ENCODE data around the gene SNCAIP. TPM values are rescaled to one million over a fixed set of nuclear protein-coding genes. Genes with fewer than 3 reads are reported as not detected.

Gene SNCAIP
- total and polyA plus RNA-seq, 8 donors: 0.45 to 10.6 (median 2.6) TPM; not detected in 1

GRCh38 chr5:122469384-122469919 is 157.4 kb downstream of the SNCAIP start:
- no peak overlapping the region for H3K27ac ChIP-seq
- 54 to 81% (median 66%) methylated on average over 5 of the region's 5 CpGs for WGBS, 5 donors

GRCh38 chr5:122470365-122470764 is 158.3 kb downstream of the SNCAIP start:
- DNase-seq: peak in 1 of 2 donors; percentile 26
- Histone ChIP-seq H3K36me3 (no peaks in the 10 kb centered on the region), H3K27ac (no peak overlapping the region), H3K9me3 (no peaks in the 10 kb centered on the region), H3K27me3 (no peaks in the 10 kb centered on the region), H3K4me1 (no peaks in the 10 kb centered on the region), H3K4me3 (no peak overlapping the region)
- 13 to 41% (median 28%) methylated on average over 2 of the region's 2 CpGs for WGBS, 5 donors
- intact Hi-C loops (cut with DNase I; ENCODE audit: low total_unique reads): no loop called here
- TF ChIP-seq CTCF (IDR thresholded peaks at IDR 0.05): no peak
- TF ChIP-seq POLR2A (IDR thresholded peaks at IDR 0.05): no peak
- TF ChIP-seq POLR2AphosphoS5 (IDR thresholded peaks at IDR 0.05): no peak
- no peak for TF ChIP-seq EP300 (IDR thresholded peaks at IDR 0.05)

More at GRCh38 chr5:122469384-122469919, 157.4 kb downstream of the SNCAIP start:
- TF ChIP-seq POLR2AphosphoS5 (IDR thresholded peaks at IDR 0.05) (no peak), CTCF (IDR thresholded peaks at IDR 0.05) (no peak), POLR2A (IDR thresholded peaks at IDR 0.05) (no peak), EP300 (IDR thresholded peaks at IDR 0.05) (no peak)
- intact Hi-C loops (cut with DNase I; ENCODE audit: low total_unique reads): no loop called here
- H3K4me3 ChIP-seq: no peak overlapping the region
- no peaks in the 10 kb centered on the region for H3K4me1 ChIP-seq
- H3K9me3 ChIP-seq: no peaks in the 10 kb centered on the region
- H3K36me3 ChIP-seq: no peaks in the 10 kb centered on the region
- peak in 1 of 2 donors; percentile 11 for DNase-seq
- H3K27me3 ChIP-seq: no peaks in the 10 kb centered on the region

GRCh38 chr5:122471031-122471751 is 159.2 kb downstream of the SNCAIP start:
- 72 to 83% (median 76%) methylated on average over 9 of the region's 9 CpGs for WGBS, 5 donors
- TF ChIP-seq CTCF (IDR thresholded peaks at IDR 0.05) (no peak), POLR2AphosphoS5 (IDR thresholded peaks at IDR 0.05) (no peak), EP300 (IDR thresholded peaks at IDR 0.05) (no peak), POLR2A (IDR thresholded peaks at IDR 0.05) (no peak)
- no peak overlapping the region for H3K27ac ChIP-seq

DNA sequence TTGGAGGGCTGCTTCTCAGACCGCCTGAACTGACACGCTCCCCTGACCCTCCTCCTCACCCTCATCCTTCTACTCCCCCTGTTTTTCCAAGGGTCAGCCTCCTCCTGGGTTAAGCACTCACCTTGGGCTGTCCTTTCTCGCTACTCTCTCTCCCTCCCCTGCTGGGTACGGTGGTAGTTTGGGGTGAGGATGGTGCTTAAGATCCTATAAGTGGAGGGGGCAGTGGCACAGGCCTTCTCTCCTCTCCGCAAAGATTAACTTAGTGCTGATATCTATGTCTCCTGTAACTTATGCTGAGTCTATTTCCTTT is 159.7 kb downstream of the SNCAIP start:
- Histone ChIP-seq H3K27ac (no peak overlapping the region), H3K27me3 (no peaks in the 10 kb centered on the region), H3K4me3 (no peak overlapping the region), H3K9me3 (no peaks in the 10 kb centered on the region), H3K36me3 (no peaks in the 10 kb centered on the region), H3K4me1 (no peaks in the 10 kb centered on the region)
- TF ChIP-seq POLR2A (IDR thresholded peaks at IDR 0.05) (no peak), CTCF (IDR thresholded peaks at IDR 0.05) (no peak), POLR2AphosphoS5 (IDR thresholded peaks at IDR 0.05) (no peak), EP300 (IDR thresholded peaks at IDR 0.05) (no peak)
- DNase-seq: no peak
- intact Hi-C loops (cut with DNase I; ENCODE audit: low total_unique reads): no loop called here
- WGBS, 5 donors: 91 to 95% (median 91%) methylated on average over 5 of the region's 5 CpGs

More at GRCh38 chr5:122471031-122471751, 159.2 kb downstream of the SNCAIP start:
- Histone ChIP-seq H3K4me3 (no peak overlapping the region), H3K36me3 (no peaks in the 10 kb centered on the region), H3K9me3 (no peaks in the 10 kb centered on the region), H3K4me1 (no peaks in the 10 kb centered on the region), H3K27me3 (no peaks in the 10 kb centered on the region)
- intact Hi-C loops (cut with DNase I; ENCODE audit: low total_unique reads): no loop called here
- no peak for DNase-seq

Measured in stomach (tissue), 9 donors.